HG03280 (cell line): ENCODE measurements around the gene ABCF1.

Experiments
- ATAC-seq: cut with Tn5 transposase; IDR thresholded peaks from one replicate; pipeline ENCODE4 v1.9.1; 2021; ENCODE audit warnings: mild to moderate bottlenecking, moderate library complexity; ENCODE audit not compliant: unreplicated experiment

ABCF1 gene

DNA sequence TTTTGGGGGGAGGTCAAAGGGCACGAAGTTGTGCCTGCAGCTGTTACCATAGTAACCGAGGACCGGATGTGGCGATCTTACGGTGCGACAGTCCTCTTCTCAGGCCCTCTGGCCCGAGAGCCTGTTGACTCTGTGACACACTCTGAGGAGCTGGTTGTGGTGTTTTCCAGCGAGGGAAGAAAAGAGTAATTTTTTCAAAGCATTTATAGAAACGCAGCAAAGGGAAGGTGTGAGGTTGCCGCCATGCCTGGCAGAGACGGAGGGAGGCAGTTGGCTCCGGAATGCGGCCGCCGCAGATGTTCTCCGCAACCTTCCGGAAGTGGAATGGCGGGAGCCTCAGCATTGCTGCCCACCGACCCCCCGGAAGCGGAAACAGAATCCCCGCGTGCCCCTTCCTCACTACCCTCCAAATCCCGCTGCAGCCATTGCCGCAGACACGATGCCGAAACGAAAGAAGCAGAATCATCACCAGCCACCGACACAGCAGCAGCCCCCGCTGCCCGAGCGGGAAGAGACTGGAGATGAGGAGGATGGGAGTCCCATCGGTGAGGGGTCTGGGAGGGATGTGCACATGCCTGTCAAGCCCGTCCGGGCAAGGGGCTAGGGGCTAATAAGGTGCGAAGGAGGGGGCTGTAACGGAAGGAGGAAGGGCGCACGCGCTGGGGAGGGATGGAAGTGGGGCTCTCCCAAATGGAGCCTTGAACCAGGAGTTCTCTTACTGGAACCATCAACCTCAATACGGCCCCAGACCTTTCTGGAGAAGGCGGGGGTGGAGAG, 14.1 kb upstream of the ABCF1 start, which contains the start of gene PRR3:
PRR3 (plus strand) TSS at position 390 of the 777 bp plus-strand sequence; CDS start at position 440, 50 bp downstream.
- ATAC-seq: peak; percentile 55

DNA sequence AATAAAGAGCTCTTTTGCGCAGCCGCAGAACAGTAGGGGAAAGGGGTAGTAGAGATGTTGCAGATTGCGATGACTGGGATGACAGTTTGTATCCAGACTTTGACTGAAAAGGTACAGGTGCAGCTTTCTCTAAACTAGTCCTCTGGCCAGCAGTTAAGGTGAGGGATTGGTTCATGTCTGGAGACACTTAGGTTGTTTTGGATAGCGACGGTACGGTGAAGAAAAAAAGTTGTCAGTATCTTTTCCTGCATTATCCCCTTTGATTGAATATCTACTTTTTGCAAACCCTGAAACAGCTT, 13.6 kb upstream of the ABCF1 start:
- no peak for ATAC-seq

DNA sequence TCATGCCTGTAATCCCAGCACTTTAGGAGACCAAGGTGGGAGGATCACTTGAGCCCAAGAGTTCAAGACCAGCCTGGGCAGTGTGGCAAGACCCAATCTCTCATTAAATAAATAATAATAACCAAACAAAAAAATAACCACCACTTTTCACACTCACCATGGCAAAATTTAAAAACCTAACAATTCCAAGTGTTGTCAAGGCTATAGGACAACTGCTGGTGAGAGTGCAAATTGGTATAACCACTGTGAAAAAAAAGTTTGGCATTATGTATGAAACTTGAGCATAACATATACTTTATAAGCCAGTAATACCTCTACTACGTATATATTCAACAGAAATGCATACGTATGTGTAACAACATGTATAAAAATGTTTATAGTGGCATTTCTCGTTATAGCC, 10.3 kb upstream of the ABCF1 start:
- ATAC-seq: no peak

DNA sequence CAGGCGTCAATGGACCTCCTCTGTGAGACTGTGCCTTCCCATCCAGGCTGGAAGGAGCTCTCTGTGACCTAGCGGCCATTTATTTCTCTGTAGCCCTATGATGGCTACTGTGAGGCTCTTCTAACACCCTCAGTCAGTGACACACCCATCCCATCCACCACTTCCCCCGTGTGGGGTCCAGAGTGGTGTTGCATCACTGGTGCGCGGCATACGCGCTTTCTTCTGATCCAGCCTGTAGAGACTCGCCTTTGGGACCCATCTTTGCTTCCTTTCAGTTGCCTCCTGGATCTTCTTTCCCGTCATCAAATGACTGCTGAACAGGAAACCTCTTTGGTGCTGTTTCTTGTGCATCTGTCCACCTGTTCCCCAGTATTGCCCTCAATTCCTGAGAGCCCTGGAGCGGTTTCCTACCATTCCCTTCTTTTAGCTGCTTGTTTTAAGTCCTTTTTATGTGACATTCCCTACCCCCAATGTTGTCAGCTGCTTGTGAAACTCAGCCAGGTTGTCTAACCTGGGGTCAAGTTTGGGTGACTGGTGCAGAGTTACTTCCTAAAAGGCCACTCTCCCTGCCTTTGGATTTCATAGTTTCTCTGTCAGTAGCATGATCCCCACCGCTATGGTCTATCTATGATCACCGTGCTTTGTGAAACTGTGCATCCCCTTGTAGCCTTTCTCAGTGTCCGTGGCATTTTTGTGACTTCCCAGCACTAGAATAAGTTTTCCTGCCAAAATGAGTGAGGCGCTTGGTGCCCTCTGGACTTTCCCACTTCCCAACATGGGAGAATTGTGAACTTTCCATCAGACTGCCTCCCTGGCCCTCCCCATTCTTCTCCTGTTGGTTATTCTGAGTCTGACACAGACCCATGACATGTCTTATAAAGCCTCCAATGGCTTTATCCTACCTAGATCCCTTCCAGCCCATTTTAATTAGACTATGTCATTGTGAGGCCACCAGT, 8.5 kb upstream of the ABCF1 start:
- no peak for ATAC-seq

DNA sequence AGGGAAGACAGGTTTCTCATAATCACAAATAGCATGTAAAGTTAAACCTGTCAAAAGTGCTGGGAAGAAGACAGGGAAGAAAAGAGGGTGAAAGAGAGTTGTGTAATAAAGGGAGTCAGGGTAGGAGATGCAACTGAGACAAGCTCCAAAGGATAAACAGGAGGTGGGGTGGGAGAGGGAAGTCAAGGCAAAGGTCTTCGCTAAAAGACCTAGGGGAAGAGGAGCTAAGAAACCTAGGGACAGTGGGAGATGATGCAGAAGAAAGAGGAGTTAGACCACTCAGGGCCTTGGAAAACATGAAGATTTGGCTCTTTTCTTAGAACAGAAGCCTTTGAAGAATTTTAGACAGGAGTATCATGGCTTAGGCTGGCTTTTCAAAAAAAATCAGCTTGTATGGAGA, 7.1 kb upstream of the ABCF1 start:
- no peak for ATAC-seq

DNA sequence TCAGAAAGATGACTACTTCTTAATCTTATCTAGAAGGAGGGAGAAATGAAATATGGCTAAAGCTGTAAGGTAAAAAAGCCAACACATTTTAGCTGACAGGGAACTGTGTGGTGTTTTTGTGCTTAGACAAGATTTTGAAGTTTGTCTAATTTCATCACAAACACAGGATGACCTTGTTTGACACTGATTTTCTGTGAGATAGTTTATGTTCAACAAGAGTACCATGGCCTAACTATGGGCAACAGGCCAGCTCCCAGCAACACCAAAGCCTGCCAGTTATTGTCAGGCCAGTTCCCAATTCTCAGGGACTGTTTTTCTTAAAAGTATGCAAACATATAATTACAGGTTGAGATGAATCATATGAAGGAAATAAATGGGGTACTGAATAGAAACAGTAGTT, 5.5 kb upstream of the ABCF1 start:
- no peak for ATAC-seq

DNA sequence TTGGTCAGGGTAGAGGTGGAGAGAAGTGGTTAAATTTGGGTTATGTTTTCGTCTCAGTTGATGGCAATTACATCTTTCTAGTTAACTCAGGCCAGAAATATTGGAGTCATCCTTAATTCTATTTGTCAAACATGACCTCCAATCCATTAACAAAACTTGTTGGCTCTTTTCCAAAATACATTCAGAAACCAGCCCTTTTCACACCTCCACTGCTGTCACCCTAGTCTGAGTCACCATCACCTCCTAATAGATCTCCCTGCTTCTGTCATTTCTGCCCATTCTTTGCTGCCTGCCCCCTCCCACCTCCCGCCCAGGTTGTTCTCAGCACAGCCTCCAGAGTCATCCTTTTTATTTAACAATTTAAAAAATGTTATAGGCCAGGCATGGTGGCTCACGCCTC, 3.0 kb upstream of the ABCF1 start:
- ATAC-seq: no peak

DNA sequence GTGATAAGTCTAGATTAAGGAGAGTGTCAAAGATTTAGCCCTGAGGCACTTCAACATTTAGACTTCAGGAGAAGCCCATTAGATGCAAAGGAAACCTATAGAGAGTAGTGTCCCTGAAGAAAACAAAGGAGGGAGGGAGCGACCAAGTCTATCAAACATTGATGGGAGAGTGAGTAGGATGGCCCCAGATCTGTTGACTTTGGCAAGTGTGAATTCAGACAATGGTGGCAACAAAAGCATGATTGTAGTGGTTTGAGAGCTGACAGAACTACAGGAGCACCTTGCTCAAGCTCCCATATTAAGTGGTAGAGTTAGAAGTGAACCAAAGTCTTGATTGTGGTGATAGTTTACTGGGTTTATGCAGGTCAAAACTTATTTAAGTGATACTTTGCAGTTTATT, 979 bp upstream of the ABCF1 start:
- ATAC-seq: no peak

DNA sequence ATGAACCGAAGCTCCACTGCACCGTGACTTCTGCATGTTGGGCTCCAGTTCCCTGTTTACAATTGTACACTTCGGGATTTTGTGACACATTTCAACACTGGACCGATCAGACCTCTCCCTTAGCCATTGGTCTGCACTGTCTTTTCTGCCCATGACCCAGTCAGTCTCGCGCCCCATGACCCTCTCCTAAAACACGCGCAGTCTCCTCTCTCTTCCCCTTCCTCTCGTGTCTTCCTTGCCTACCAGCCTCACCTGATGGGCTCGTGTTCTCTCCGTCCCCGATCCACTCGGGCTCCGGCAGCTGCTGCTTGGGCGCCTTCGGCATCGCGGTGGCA, 535 bp upstream of the ABCF1 start:
- ATAC-seq: peak; percentile 22

DNA sequence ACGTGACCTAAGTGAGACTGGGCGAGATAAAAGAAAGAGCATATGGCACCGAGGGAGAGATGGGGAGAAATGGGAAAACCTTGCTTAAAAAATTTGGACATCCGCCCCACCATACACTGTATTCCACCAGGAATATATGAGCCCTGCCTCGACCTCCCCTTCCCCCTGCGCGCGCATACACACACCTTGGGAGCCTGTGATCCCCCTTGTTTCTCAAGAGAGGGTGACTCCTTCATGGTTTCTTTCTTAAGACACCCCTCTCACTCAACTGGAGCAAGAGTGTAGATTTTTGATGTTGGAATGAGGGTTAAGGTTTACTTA, 480 bp downstream of the ABCF1 start:
- no peak for ATAC-seq

DNA sequence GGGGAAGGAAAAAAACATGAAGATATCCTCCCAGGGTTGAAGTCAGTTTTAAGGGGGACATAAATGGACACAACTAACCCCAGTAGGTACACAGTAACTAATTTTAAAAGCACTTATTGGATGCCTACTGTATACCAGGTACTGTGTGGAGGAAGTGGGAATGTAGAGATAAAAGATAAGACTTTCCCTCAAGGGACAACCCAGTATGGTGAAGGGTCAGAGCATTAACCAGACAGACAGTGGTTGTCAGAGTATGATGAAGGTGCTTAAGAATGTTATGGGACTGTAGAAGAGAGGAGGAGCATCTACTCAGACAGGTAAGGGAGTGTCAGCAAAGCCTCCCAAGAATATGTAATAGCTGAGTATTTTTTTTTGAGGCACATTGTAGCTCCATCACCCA, 906 bp downstream of the ABCF1 start:
- no peak for ATAC-seq

DNA sequence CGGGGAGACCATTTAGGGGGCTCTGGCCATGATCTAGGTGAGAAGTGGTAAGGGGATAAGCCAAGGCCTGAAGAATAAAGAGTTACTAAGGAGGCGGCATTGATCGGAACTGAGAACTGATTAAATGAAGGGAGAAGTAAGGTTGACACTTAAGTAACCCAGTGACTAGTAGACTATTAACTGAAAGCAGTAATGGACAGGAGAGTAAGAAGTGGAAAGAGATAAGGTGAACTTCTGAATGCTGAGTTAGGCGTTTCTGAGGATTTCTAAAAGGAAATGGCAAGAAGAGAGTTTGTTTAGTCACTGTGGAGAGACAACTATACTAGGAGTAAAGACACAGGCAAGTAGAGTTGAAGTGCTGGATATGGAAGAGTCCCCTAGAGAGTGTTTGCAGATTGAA, 1.9 kb downstream of the ABCF1 start:
- ATAC-seq: no peak

DNA sequence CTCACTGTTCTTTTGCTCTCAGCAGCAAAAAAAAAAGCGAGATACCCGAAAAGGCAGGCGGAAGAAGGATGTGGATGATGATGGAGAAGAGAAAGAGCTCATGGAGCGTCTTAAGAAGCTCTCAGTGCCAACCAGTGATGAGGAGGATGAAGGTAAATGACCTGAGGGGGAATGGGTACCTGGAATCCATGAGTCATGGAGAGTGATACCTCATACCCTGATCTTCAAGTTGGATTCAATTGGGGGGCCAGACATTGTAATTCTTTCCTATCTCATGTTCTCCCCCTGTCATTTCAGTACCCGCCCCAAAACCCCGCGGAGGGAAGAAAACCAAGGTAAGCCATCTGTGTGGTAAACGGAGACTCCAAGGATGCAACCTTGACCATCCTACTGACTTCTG, 6.8 kb downstream of the ABCF1 start:
- no peak for ATAC-seq

DNA sequence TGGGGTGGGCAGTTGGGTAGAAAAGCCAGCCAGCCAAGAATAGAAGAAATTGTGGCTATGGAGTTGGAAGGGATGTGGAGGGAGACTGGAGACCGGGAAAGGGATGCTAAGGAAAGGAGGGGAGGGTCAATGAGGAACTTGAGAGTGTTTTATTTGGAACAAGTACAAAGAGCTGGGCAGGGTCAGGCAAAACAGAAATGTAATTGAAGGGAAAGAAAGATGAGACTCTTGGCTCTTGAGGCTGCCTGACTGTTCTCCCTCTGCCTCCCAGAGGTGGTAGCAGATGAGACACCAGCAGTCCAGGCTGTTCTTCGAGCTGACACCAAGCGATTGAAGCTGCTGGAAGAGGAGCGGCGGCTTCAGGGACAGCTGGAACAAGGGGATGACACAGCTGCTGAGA, 12.7 kb downstream of the ABCF1 start:
- ATAC-seq: no peak

DNA sequence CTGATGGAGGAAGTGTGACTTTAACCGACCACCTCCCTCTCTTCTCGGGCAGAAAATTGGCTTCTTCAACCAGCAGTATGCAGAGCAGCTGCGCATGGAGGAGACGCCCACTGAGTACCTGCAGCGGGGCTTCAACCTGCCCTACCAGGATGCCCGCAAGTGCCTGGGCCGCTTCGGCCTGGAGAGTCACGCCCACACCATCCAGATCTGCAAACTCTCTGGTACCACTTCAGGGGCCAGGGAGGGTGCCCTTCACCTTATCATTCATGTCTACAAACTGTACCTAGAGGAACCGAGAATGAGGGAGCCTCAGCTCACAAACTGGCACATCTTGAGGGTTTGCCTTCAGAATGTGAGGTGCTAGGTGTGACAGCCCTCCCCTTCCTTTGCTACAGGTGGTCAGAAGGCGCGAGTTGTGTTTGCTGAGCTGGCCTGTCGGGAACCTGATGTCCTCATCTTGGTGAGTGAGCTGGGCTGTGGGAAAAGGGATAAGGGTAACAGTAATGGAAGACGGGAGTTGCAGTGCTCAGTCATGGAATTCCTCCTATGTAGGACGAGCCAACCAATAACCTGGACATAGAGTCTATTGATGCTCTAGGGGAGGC, 18.6 kb downstream of the ABCF1 start:
- ATAC-seq: no peak

DNA sequence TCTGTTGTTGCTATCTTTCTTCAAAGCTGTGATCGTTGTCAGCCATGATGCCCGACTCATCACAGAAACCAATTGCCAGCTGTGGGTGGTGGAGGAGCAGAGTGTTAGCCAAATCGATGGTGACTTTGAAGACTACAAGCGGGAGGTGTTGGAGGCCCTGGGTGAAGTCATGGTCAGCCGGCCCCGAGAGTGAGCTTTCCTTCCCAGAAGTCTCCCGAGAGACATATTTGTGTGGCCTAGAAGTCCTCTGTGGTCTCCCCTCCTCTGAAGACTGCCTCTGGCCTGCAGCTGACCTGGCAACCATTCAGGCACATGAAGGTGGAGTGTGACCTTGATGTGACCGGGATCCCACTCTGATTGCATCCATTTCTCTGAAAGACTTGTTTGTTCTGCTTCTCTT, 19.3 kb downstream of the ABCF1 start:
- ATAC-seq: no peak

DNA sequence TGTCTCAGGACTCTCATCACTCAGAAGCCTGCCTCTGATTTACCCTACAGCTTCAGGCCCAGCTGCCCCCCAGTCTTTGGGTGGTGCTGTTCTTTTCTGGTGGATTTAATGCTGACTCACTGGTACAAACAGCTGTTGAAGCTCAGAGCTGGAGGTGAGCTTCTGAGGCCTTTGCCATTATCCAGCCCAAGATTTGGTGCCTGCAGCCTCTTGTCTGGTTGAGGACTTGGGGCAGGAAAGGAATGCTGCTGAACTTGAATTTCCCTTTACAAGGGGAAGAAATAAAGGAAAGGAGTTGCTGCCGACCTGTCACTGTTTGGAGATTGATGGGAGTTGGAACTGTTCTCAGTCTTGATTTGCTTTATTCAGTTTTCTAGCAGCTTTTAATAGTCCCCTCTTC, 19.8 kb downstream of the ABCF1 start:
- no peak for ATAC-seq

DNA sequence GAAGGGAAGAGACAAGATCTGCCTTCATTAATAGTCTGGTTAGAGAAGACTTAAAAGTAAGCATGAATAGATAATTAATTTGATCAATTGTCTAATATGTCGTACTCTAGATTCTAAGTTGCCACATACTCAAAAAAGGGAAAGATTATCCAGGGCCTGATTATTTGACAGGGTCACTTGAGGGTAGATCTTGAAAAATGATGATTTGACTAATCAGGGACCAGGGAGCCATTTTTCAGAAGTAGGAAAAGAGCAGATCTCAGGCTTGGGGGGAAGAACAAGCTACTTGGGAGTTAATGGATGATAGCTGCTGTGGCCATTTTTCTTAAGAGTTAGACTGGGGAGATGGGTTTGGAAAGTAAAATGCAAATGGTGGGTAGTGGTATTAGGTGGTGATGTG, 21.0 kb downstream of the ABCF1 start:
- ATAC-seq: no peak

DNA sequence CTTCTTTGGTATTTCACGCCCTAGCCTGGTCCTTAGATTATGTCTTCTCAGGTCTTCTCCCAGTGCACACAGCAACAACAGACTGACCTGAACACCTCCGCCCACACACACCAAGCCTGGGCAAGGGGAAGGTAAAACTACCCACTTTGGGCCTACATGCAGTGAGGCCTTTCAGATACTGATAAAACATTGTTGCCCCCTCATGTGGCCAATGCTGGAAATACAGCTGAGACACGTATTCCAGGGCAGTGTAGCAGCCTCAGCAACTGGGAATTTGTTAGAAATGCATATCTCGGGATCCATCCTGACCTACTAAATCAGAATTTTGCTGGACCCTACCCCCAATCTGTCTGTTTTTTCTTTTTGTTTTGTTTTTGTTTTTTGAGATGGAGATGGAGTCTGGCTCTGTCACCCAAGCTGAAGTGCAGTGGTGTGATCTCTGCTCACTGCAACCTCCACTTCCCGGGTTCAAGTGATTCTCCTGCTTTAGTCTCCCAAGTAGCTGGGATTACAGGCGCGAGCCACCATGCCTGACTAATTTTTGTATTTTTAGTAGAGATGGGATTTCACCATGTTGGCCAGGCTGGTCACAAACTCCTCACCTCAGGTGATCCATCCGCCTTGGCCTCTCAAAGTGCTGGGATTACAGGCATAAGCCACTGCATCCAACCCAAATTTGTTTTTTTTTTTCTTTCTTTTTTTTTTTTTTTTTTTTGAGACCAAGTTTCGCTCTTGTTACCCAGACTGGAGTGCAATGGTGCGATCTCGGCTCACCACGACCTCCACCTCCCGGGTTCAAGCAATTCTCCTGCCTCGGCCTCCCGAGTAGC, 26.3 kb downstream of the ABCF1 start:
- peak; percentile 69 for ATAC-seq

DNA sequence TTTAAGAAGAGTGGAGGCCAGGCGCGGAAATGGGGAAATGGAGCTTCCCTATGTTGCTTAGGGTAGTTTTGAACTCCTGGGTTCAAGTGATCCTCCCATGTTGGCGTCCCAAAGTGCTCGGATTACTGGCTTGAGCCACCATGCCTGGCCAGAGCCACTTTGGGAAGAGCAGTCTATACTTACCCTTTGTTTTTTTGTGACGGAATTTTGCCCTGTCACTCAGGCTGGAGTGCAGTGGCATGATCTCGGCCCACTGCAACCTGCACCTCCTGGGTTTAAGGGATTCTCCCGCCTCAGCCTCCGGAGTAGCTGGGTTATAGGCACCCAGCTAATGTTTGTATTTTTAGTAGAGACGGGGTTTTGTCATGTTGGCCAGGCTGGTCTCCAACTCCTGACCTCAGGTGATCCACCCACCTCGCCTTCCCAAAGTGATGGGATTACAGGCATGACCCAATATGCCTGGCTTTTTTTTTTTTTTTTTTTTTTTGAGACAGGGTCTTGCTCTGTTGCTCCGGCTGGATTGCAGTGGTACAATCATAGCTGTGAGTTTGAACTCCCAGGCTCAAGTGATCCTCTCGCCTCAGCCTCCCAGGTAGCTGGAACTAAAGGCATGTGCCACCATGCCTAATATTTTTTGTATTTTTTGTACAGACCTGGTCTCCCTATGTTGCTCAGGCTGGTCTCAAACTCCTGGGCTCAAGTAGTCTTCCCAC, 27.8 kb downstream of the ABCF1 start:
- no peak for ATAC-seq
